K562 (cell line): ENCODE measurements around the gene LTA. TPM values are rescaled to one million over a fixed set of nuclear protein-coding genes. Genes with fewer than 3 reads are reported as not detected.

Experiments used
- ATAC-seq: fragments of 200-7000 bp; cut with Tn5 transposase; 3 replicates; pipeline ENCODE4 v1.9.1; 2020; ENCODE audit warnings: moderate library complexity
- BruUV-seq: library from RNA; stranded (reverse); fragments of 400-500 nt; replicated peaks from 2 replicates; lab custom pipeline; 2021; lab: Mats Ljungman, UMichigan
- CTCF ChIA-PET: fragments of 300-600 bp; formaldehyde crosslinking; extraction: SDS; loops from one replicate; lab custom pipeline; 2021; ENCODE audit warnings: low intra/inter-chr PET ratio; lab: Yijun Ruan, JAX
- POLR2A ChIA-PET: fragments of 300-600, 350-650 bp; sonication (Branson Sonifier 250); formaldehyde crosslinking; extraction: SDS; loops from one replicate; lab custom pipeline; 2021; ENCODE audit warnings: antibody characterized with exemption, inconsistent platforms; lab: Yijun Ruan, JAX
- DNase-seq, 4 experiments: peaks; one replicate each; pipeline versions ENCODE4 v3.0.0 to v3.0.0-alpha.2; 2011 to 2018; ENCODE audit warnings: low spot score in 3 of 4, mixed read lengths in 3 of 4; ENCODE audit errors: extremely low read depth in 1 of 4
- FAIRE-seq: peaks from 2 replicates; lab custom pipeline; 2011; peaks lifted over from hg19 to GRCh38; lab: Jason Lieb, UNC
- H2AFZ ChIP-seq: 2 replicates; pipeline ENCODE4 v1.6.0; 2011; ENCODE audit warnings: low read depth, low read length, control low read depth, inconsistent platforms
- H3K27ac ChIP-seq: fragments of 200-600 bp; 3 replicates; pipeline ENCODE4 v1.8.0; 2011; ENCODE audit warnings: low read depth, mild to moderate bottlenecking, control low read depth, inconsistent platforms, low read length, moderate library complexity, mixed read lengths; ENCODE audit errors: extremely low read depth
- H3K27me3 ChIP-seq, 2 experiments: fragments of 300-600 bp in 1 of 2; 2 replicates in 1 of 2; 3 replicates in 1 of 2; pipeline versions ENCODE4 v1.6.0 to v1.8.0; 2011; ENCODE audit warnings: inconsistent platforms in 2 of 2, low read length in 2 of 2, mild to moderate bottlenecking in 1 of 2, mixed read lengths in 1 of 2, moderate library complexity in 1 of 2; ENCODE audit not compliant: control insufficient read depth in 2 of 2, insufficient read depth in 2 of 2
- H3K36me3 ChIP-seq: fragments of 300-600 bp; 3 replicates; pipeline ENCODE4 v1.8.0; 2011; ENCODE audit warnings: mild to moderate bottlenecking, low read length, inconsistent platforms; ENCODE audit not compliant: control insufficient read depth, insufficient read depth
- H3K4me1 ChIP-seq, 2 experiments: fragments of 200-600 bp in 1 of 2; replicated peaks in 1 of 2; 2 replicates in 1 of 2; 3 replicates in 1 of 2; pipeline versions ENCODE4 v1.5.1 to v1.8.0; 2011; ENCODE audit warnings: inconsistent platforms in 2 of 2, low read length in 2 of 2, mild to moderate bottlenecking in 1 of 2, mixed read lengths in 1 of 2, moderate library complexity in 1 of 2; ENCODE audit not compliant: control insufficient read depth in 2 of 2, insufficient read depth in 2 of 2
- H3K4me2 ChIP-seq: 2 replicates; pipeline ENCODE4 v1.6.1; 2011; ENCODE audit warnings: low read length, control low read depth, inconsistent platforms, mixed read lengths; ENCODE audit not compliant: insufficient read depth
- H3K4me3 ChIP-seq: fragments of 200-600 bp; sonication (generic), shearing (Covaris generic); 2 replicates; pipeline ENCODE4 v1.5.1; 2016; ENCODE audit warnings: control low read depth, inconsistent platforms
- H3K79me2 ChIP-seq: fragments of 200-600 bp; 3 replicates; pipeline ENCODE4 v1.8.0; 2011; ENCODE audit warnings: low read length, inconsistent platforms; ENCODE audit not compliant: control insufficient read depth, insufficient read depth
- H3K9ac ChIP-seq, 2 experiments: 2 replicates each; pipeline versions ENCODE4 v1.6.0 to v1.6.1; 2011; ENCODE audit warnings: low read depth in 2 of 2, low read length in 2 of 2, control low read depth in 1 of 2, inconsistent platforms in 1 of 2, mild to moderate bottlenecking in 1 of 2, mixed read lengths in 1 of 2; ENCODE audit not compliant: insufficient read depth in 1 of 2
- H3K9me1 ChIP-seq: one replicate; pipeline ENCODE4 v1.6.0; 2011; ENCODE audit warnings: inconsistent platforms, mild to moderate bottlenecking, low read length, moderate library complexity; ENCODE audit not compliant: control insufficient read depth, insufficient read depth
- H3K9me3 ChIP-seq: replicated peaks from 2 replicates; pipeline ENCODE4 v1.5.1; 2011; ENCODE audit warnings: low read depth, low read length, inconsistent platforms; ENCODE audit not compliant: control insufficient read depth, insufficient read depth
- H4K20me1 ChIP-seq: replicated peaks from 2 replicates; pipeline ENCODE4 v1.6.1; 2011; ENCODE audit warnings: low read length, inconsistent platforms, mixed read lengths; ENCODE audit not compliant: control insufficient read depth, insufficient read depth
- CHD2 ChIP-seq: IDR thresholded peaks from 2 replicates; pipeline ENCODE4 v1.6.1; 2011; ENCODE audit warnings: low read depth, low read length
- GTF2F1 ChIP-seq: IDR thresholded peaks from 2 replicates; pipeline ENCODE4 v1.6.1; 2011; ENCODE audit warnings: low read depth, low read length, improper control_type of control experiment
- HDAC2 ChIP-seq: fragments of 450-650 bp; IDR thresholded peaks from 2 replicates; pipeline ENCODE4 v1.6.1; 2016; ENCODE audit warnings: mild to moderate bottlenecking
- HDGF ChIP-seq: fragments of 450-650 bp; IDR thresholded peaks from 2 replicates; pipeline ENCODE4 v1.6.1; 2016
- MEIS2 ChIP-seq: fragments of 450-650 bp; IDR thresholded peaks from 2 replicates; pipeline ENCODE4 v1.6.1; 2014; ENCODE audit warnings: mild to moderate bottlenecking; ENCODE audit not compliant: partially characterized antibody
- MGA ChIP-seq: fragments of 450-650 bp; IDR thresholded peaks from 2 replicates; pipeline ENCODE4 v1.6.1; 2016; ENCODE audit warnings: mild to moderate bottlenecking, moderate library complexity
- PKNOX1 ChIP-seq: fragments of 450-650 bp; IDR thresholded peaks from 2 replicates; pipeline ENCODE4 v1.6.1; 2016
- RAD21 ChIP-seq, 2 experiments: fragments of 250-450 bp in 1 of 2; fragments of 450-650 bp in 1 of 2; sonication (Bioruptor Pico) in 1 of 2; formaldehyde crosslinking in 1 of 2; IDR thresholded peaks in 1 of 2; conservative IDR thresholded peaks in 1 of 2; 2 replicates each; pipeline versions ENCODE4 v1.4.0 to v1.8.0; 2020 to 2022; ENCODE audit warnings: mild to moderate bottlenecking in 2 of 2, moderate library complexity in 1 of 2
- SAP30 ChIP-seq: fragments of 200-600 bp; sonication (generic); IDR thresholded peaks from 2 replicates; pipeline ENCODE4 v1.6.1; 2012; ENCODE audit warnings: borderline replicate concordance, low read depth, mild to moderate bottlenecking, moderate library complexity, low read length, control low read depth, inconsistent platforms; ENCODE audit not compliant: insufficient read depth, poor library complexity, severe bottlenecking
- WGBS: fragments of 100-300 bp; shearing (Covaris generic); methylation state at CpG from one replicate; pipeline ENCODE4 v1.1.6; 2016; ENCODE audit warnings: low coverage, mixed read lengths; ENCODE audit not compliant: insufficient coverage; ENCODE audit errors: missing lambda C conversion rate; 5-methylcytosine and 5-hydroxymethylcytosine counted together
- in situ Hi-C: fragments of 300-500 bp; cut with MboI; formaldehyde crosslinking; loops from 4 replicates; pipeline ENCODE4 v1.15.0; 2018; ENCODE audit warnings: inconsistent platforms, mixed read lengths
- intact Hi-C: fragments of 100-400 bp; cut with micrococcal nuclease; formaldehyde crosslinking; loops from 2 replicates; pipeline ENCODE4 v1.14.2; 2022
- polyA plus RNA-seq, 8 experiments: library from polyadenylated mRNA; depleted of rRNA in 4 of 8; stranded (reverse) in 5 of 8; unstranded in 3 of 8; fragments of >200 nt; fragmentation: Nextera tagmentation in 2 of 8; fragmentation: Illumina TruSeq in 1 of 8; extraction: Ambion mirVana in 2 of 8; extraction: Trizol in 1 of 8; gene quantifications; 2 replicates each; pipeline versions ENCODE4 v1.2.1 to v1.2.3, GENCODE V29; 2011 to 2014; ENCODE audit warnings: inconsistent platforms in 1 of 8, missing spikeins in 1 of 8
- total RNA-seq, 7 experiments: library from RNA; depleted of rRNA in 6 of 7; stranded (reverse); fragments of >200 nt in 6 of 7; fragmentation: Illumina TruSeq in 2 of 7; extraction: Trizol in 2 of 7; gene quantifications; 2 replicates each; pipeline versions ENCODE4 v1.2.1 to v1.2.3, GENCODE V29; 2011 to 2021; ENCODE audit warnings: low replicate concordance in 1 of 7

LTA gene
- total and polyA plus RNA-seq, 9 of the 15 experiments (the other 6 are each of a cell fraction or from before 2014, with no cell fraction given), result 0.80 TPM; not detected in 8

GRCh38 chr6:31597006-31597405 is 24.9 kb downstream of the LTA start:
- H3K9me3 ChIP-seq, result no peaks in the 10 kb centered on the region
- no peak overlapping the region for H2AFZ ChIP-seq
- intact Hi-C loops, result loop anchor here (5.0 kb wide), 1 partner anchor 200 kb away; no protein-coding TSS in a partner anchor
- no peaks in the 10 kb centered on the region for H3K27me3 ChIP-seq
- peaks cover 3% of the 10 kb centered on the region for H3K9me1 ChIP-seq
- no peaks in the 10 kb centered on the region for H4K20me1 ChIP-seq
- ChIA-PET POLR2A (interaction anchor here (0.7 to 3.8 kb wide), 9 partner anchors 10 to 111 kb away, joined by 3 to 22 read pairs (median 6); partner anchors contain the start of genes ATP6V1G2, DDX39B, LTB and NFKBIL1), CTCF (interaction anchor here (0.6 to 5.1 kb wide), 7 partner anchors 16 to 202 kb away, joined by 3 to 78 read pairs (median 7); partner anchors contain the start of genes ATP6V1G2 and NFKBIL1)
- H3K4me3 ChIP-seq, result no peak overlapping the region
- peak; percentile 86 for ATAC-seq
- H3K36me3 ChIP-seq, result no peaks in the 10 kb centered on the region
- no peak overlapping the region for H3K27ac ChIP-seq
- H3K9ac ChIP-seq, result no peak overlapping the region
- no TSS peak for BruUV-seq
- no peaks in the 10 kb centered on the region for H3K79me2 ChIP-seq
- 3% methylated on average over 2 of the region's 2 CpGs for WGBS
- DNase-seq, result peak; percentile 72 to 76 (median 74)
- no peak for FAIRE-seq
- H3K4me1 ChIP-seq, result peaks cover 7 to 16% of the 10 kb centered on the region in 2 experiments; a peak in 3 of 5 replicates
- in situ Hi-C loops, result loop anchor here (5.0 kb wide), 1 partner anchor 50 kb away; the partner anchor contains the start of genes ATP6V1G2 and NFKBIL1
- H3K4me2 ChIP-seq, result no peak overlapping the region
- TF ChIP-seq CHD2 (no peak), MEIS2 (peak; percentile 30), GTF2F1 (no peak), HDGF (no peak), HDAC2 (0 out of 2 replicates have a peak, but pooled peaks have one; percentile 38), MGA (no peak), RAD21 (CRISPR knock-in tag; conservative IDR thresholded peaks at IDR 0.05 in 1 of 2, IDR thresholded peaks at IDR 0.05 in 1 of 2) (peak; percentile 69 to 85), SAP30 (no peak), PKNOX1 (peak; percentile 53)
